Measurements from ENCODE around the gene CNNM2. TPM values are rescaled to one million over a fixed set of nuclear protein-coding genes. Genes with fewer than 3 reads are reported as not detected.

The CNNM2 gene
- total RNA-seq, 1 donor from 2014 or later: 7.5 TPM

GRCh38 chr10:103038570-103038969 lies 120.5 kb downstream of the CNNM2 start:
- intact Hi-C loops (cut with micrococcal nuclease): loop anchor here (2.0 kb wide), 1 partner anchor 30 kb away; no protein-coding TSS in a partner anchor
- H3K27ac Mint-ChIP-seq: no peak overlapping the region
- no peaks in the 10 kb centered on the region for H3K9me3 Mint-ChIP-seq
- no peak overlapping the region for H3K4me3 Mint-ChIP-seq (ENCODE audit: low read depth)
- H3K36me3 Mint-ChIP-seq (ENCODE audit: low read depth): no peaks in the 10 kb centered on the region
- peaks cover under 1% of the 10 kb centered on the region for H3K27me3 Mint-ChIP-seq (ENCODE audit: low read depth)
- peaks cover 7% of the 10 kb centered on the region for H3K4me1 Mint-ChIP-seq (ENCODE audit: low read depth)
- no peak for DNase-seq (ENCODE audit: low spot score)

- Mint-ChIP-seq H3K36me3 (ENCODE audit: low read depth) (no peaks in the 10 kb centered on the region), H3K4me1 (ENCODE audit: low read depth) (peaks cover 7% of the 10 kb centered on the region), H3K9me3 (no peaks in the 10 kb centered on the region), H3K4me3 (ENCODE audit: low read depth) (no peak overlapping the region), H3K27me3 (ENCODE audit: low read depth) (peaks cover 2% of the 10 kb centered on the region), H3K27ac (no peak overlapping the region)
- intact Hi-C loops (cut with micrococcal nuclease): no loop called here
- no peak for DNase-seq (ENCODE audit: low spot score)
Observed at GRCh38 chr10:103040418-103040817, 122.3 kb downstream of the CNNM2 start.

- Mint-ChIP-seq H3K27me3 (ENCODE audit: low read depth) (peaks cover 2% of the 10 kb centered on the region), H3K4me3 (ENCODE audit: low read depth) (no peak overlapping the region), H3K36me3 (ENCODE audit: low read depth) (no peaks in the 10 kb centered on the region), H3K4me1 (ENCODE audit: low read depth) (peaks cover 7% of the 10 kb centered on the region), H3K27ac (no peak overlapping the region), H3K9me3 (no peaks in the 10 kb centered on the region)
- no peak for DNase-seq (ENCODE audit: low spot score)
- intact Hi-C loops (cut with micrococcal nuclease): no loop called here
Observed at GRCh38 chr10:103041391-103041790, 123.3 kb downstream of the CNNM2 start.

- H3K36me3 Mint-ChIP-seq (ENCODE audit: low read depth): no peaks in the 10 kb centered on the region
- intact Hi-C loops (cut with micrococcal nuclease): no loop called here
- no peak overlapping the region for H3K27ac Mint-ChIP-seq
- DNase-seq (ENCODE audit: low spot score): no peak
- H3K27me3 Mint-ChIP-seq (ENCODE audit: low read depth): peaks cover 2% of the 10 kb centered on the region
- no peaks in the 10 kb centered on the region for H3K9me3 Mint-ChIP-seq
- no peak overlapping the region for H3K4me3 Mint-ChIP-seq (ENCODE audit: low read depth)
- peaks cover 7% of the 10 kb centered on the region for H3K4me1 Mint-ChIP-seq (ENCODE audit: low read depth)
Observed at GRCh38 chr10:103042129-103042528, 124.0 kb downstream of the CNNM2 start.

- no peaks in the 10 kb centered on the region for H3K9me3 Mint-ChIP-seq
- no peak for DNase-seq (ENCODE audit: low spot score)
- H3K27ac Mint-ChIP-seq: no peak overlapping the region
- intact Hi-C loops (cut with micrococcal nuclease): no loop called here
- peaks cover 2% of the 10 kb centered on the region for H3K27me3 Mint-ChIP-seq (ENCODE audit: low read depth)
- H3K36me3 Mint-ChIP-seq (ENCODE audit: low read depth): no peaks in the 10 kb centered on the region
- H3K4me3 Mint-ChIP-seq (ENCODE audit: low read depth): no peak overlapping the region
- H3K4me1 Mint-ChIP-seq (ENCODE audit: low read depth): peaks cover 7% of the 10 kb centered on the region
Observed at GRCh38 chr10:103042908-103043307, 124.8 kb downstream of the CNNM2 start.

GRCh38 chr10:103044942-103045489 lies 126.9 kb downstream of the CNNM2 start:
- no peak for DNase-seq (ENCODE audit: low spot score)
- Mint-ChIP-seq H3K36me3 (ENCODE audit: low read depth) (no peaks in the 10 kb centered on the region), H3K27ac (no peak overlapping the region), H3K27me3 (ENCODE audit: low read depth) (peaks cover 2% of the 10 kb centered on the region), H3K9me3 (no peaks in the 10 kb centered on the region), H3K4me3 (ENCODE audit: low read depth) (no peak overlapping the region), H3K4me1 (ENCODE audit: low read depth) (peaks cover 7% of the 10 kb centered on the region)
- intact Hi-C loops (cut with micrococcal nuclease): no loop called here

GRCh38 chr10:103045961-103046360 lies 127.9 kb downstream of the CNNM2 start:
- Mint-ChIP-seq H3K27me3 (ENCODE audit: low read depth) (peaks cover 2% of the 10 kb centered on the region), H3K4me1 (ENCODE audit: low read depth) (peaks cover 7% of the 10 kb centered on the region), H3K4me3 (ENCODE audit: low read depth) (no peak overlapping the region), H3K36me3 (ENCODE audit: low read depth) (no peaks in the 10 kb centered on the region), H3K9me3 (no peaks in the 10 kb centered on the region), H3K27ac (no peak overlapping the region)
- intact Hi-C loops (cut with micrococcal nuclease): no loop called here
- DNase-seq (ENCODE audit: low spot score): no peak

GRCh38 chr10:103047381-103047780 lies 129.3 kb downstream of the CNNM2 start:
- Mint-ChIP-seq H3K27ac (no peak overlapping the region), H3K4me3 (ENCODE audit: low read depth) (no peak overlapping the region), H3K36me3 (ENCODE audit: low read depth) (no peaks in the 10 kb centered on the region), H3K27me3 (ENCODE audit: low read depth) (peaks cover 2% of the 10 kb centered on the region), H3K9me3 (no peaks in the 10 kb centered on the region), H3K4me1 (ENCODE audit: low read depth) (peaks cover 1% of the 10 kb centered on the region)
- intact Hi-C loops (cut with micrococcal nuclease): no loop called here
- DNase-seq (ENCODE audit: low spot score): no peak

- intact Hi-C loops (cut with micrococcal nuclease): no loop called here
- no peaks in the 10 kb centered on the region for H3K36me3 Mint-ChIP-seq (ENCODE audit: low read depth)
- no peaks in the 10 kb centered on the region for H3K27me3 Mint-ChIP-seq (ENCODE audit: low read depth)
- H3K4me3 Mint-ChIP-seq (ENCODE audit: low read depth): no peak overlapping the region
- no peak for DNase-seq (ENCODE audit: low spot score)
- H3K27ac Mint-ChIP-seq: no peak overlapping the region
- no peaks in the 10 kb centered on the region for H3K9me3 Mint-ChIP-seq
- peaks cover 14% of the 10 kb centered on the region for H3K4me1 Mint-ChIP-seq (ENCODE audit: low read depth)
Observed at GRCh38 chr10:103049237-103049636, 131.1 kb downstream of the CNNM2 start.

- H3K9me3 Mint-ChIP-seq: no peaks in the 10 kb centered on the region
- H3K4me3 Mint-ChIP-seq (ENCODE audit: low read depth): peak overlapping the region; percentile 80
- intact Hi-C loops (cut with micrococcal nuclease): loop anchor here (1.0 to 10.0 kb wide), 3 partner anchors 59 to 136 kb away; partner anchors contain the start of gene CNNM2
- peak; percentile 75 for DNase-seq (ENCODE audit: low spot score)
- no peaks in the 10 kb centered on the region for H3K27me3 Mint-ChIP-seq (ENCODE audit: low read depth)
- peaks cover 25% of the 10 kb centered on the region for H3K4me1 Mint-ChIP-seq (ENCODE audit: low read depth)
- no peaks in the 10 kb centered on the region for H3K36me3 Mint-ChIP-seq (ENCODE audit: low read depth)
- H3K27ac Mint-ChIP-seq: peak overlapping the region; percentile 89
Observed at GRCh38 chr10:103053659-103054581, 135.8 kb downstream of the CNNM2 start.

GRCh38 chr10:103054621-103055020 lies 136.5 kb downstream of the CNNM2 start:
- Mint-ChIP-seq H3K27ac (peak overlapping the region; percentile 89), H3K9me3 (no peaks in the 10 kb centered on the region), H3K4me1 (ENCODE audit: low read depth) (peaks cover 25% of the 10 kb centered on the region), H3K4me3 (ENCODE audit: low read depth) (peak overlapping the region; percentile 80), H3K36me3 (ENCODE audit: low read depth) (no peaks in the 10 kb centered on the region), H3K27me3 (ENCODE audit: low read depth) (no peaks in the 10 kb centered on the region)
- intact Hi-C loops (cut with micrococcal nuclease): loop anchor here (1.0 to 10.0 kb wide), 3 partner anchors 60 to 136 kb away; partner anchors contain the start of gene CNNM2
- no peak for DNase-seq (ENCODE audit: low spot score)

- intact Hi-C loops (cut with micrococcal nuclease): loop anchor here (2.0 to 10.0 kb wide), 2 partner anchors 60 to 118 kb away; no protein-coding TSS in a partner anchor
- Mint-ChIP-seq H3K9me3 (no peaks in the 10 kb centered on the region), H3K4me3 (ENCODE audit: low read depth) (peak overlapping the region; percentile 80), H3K4me1 (ENCODE audit: low read depth) (peaks cover 25% of the 10 kb centered on the region), H3K36me3 (ENCODE audit: low read depth) (no peaks in the 10 kb centered on the region), H3K27me3 (ENCODE audit: low read depth) (no peaks in the 10 kb centered on the region), H3K27ac (peak overlapping the region; percentile 89)
- DNase-seq (ENCODE audit: low spot score): no peak
Observed at GRCh38 chr10:103055105-103055504, 137.0 kb downstream of the CNNM2 start.

- no peaks in the 10 kb centered on the region for H3K36me3 Mint-ChIP-seq (ENCODE audit: low read depth)
- DNase-seq (ENCODE audit: low spot score): no peak
- H3K27ac Mint-ChIP-seq: no peak overlapping the region
- H3K4me1 Mint-ChIP-seq (ENCODE audit: low read depth): peaks cover 23% of the 10 kb centered on the region
- intact Hi-C loops (cut with micrococcal nuclease): loop anchor here (10.0 kb wide), 1 partner anchor 63 kb away; no protein-coding TSS in a partner anchor
- no peaks in the 10 kb centered on the region for H3K27me3 Mint-ChIP-seq (ENCODE audit: low read depth)
- no peaks in the 10 kb centered on the region for H3K9me3 Mint-ChIP-seq
- no peak overlapping the region for H3K4me3 Mint-ChIP-seq (ENCODE audit: low read depth)
Observed at GRCh38 chr10:103058034-103058433, 139.9 kb downstream of the CNNM2 start.
